PFSK-1 (cell line): Measurements from ENCODE around the gene OR1J4.

Experiments used
- FOXP2 ChIP-seq: optimal IDR thresholded peaks from 2 replicates; pipeline ENCODE3; 2011; ENCODE audit warnings: borderline replicate concordance, control low read depth, inconsistent platforms; ENCODE audit not compliant: insufficient read depth; ENCODE audit errors: extremely low read length, extremely low read depth
- POLR2AphosphoS5 ChIP-seq: IDR thresholded peaks from 2 replicates; pipeline ENCODE4 v1.6.1; 2012; ENCODE audit warnings: low read depth, mild to moderate bottlenecking, control low read depth, low read length, moderate library complexity
- REST ChIP-seq, 2 experiments: IDR thresholded peaks; 2 replicates each; pipeline versions ENCODE4 v1.6.1 to v1.8.0; 2011 to 2012; ENCODE audit warnings: low read depth in 2 of 2, low read length in 2 of 2, control low read depth in 1 of 2, inconsistent platforms in 1 of 2, mild to moderate bottlenecking in 1 of 2, moderate library complexity in 1 of 2; ENCODE audit not compliant: insufficient read depth in 1 of 2
- SIN3A ChIP-seq: IDR thresholded peaks from 2 replicates; pipeline ENCODE4 v1.6.1; 2012; ENCODE audit warnings: mild to moderate bottlenecking, low read length, moderate library complexity, borderline replicate concordance; ENCODE audit not compliant: insufficient read depth
- TAF1 ChIP-seq: IDR thresholded peaks from 2 replicates; pipeline ENCODE4 v1.6.1; 2012; ENCODE audit warnings: low read length, control low read depth, borderline replicate concordance; ENCODE audit not compliant: insufficient read depth

- TF ChIP-seq REST (IDR thresholded peaks at IDR 0.05; ENCODE audit: insufficient read depth in 1 of 2, low read depth in 2 of 2, low read length in 2 of 2) (no peak), POLR2AphosphoS5 (no peak), SIN3A (no peak), FOXP2 (no peak), TAF1 (no peak)
Measured at GRCh38 chr9:122510502-122510901, 8.4 kb upstream of the OR1J4 start, which contains the start of gene OR1J2.
